ENCODE results near the gene LSM7.

DNA sequence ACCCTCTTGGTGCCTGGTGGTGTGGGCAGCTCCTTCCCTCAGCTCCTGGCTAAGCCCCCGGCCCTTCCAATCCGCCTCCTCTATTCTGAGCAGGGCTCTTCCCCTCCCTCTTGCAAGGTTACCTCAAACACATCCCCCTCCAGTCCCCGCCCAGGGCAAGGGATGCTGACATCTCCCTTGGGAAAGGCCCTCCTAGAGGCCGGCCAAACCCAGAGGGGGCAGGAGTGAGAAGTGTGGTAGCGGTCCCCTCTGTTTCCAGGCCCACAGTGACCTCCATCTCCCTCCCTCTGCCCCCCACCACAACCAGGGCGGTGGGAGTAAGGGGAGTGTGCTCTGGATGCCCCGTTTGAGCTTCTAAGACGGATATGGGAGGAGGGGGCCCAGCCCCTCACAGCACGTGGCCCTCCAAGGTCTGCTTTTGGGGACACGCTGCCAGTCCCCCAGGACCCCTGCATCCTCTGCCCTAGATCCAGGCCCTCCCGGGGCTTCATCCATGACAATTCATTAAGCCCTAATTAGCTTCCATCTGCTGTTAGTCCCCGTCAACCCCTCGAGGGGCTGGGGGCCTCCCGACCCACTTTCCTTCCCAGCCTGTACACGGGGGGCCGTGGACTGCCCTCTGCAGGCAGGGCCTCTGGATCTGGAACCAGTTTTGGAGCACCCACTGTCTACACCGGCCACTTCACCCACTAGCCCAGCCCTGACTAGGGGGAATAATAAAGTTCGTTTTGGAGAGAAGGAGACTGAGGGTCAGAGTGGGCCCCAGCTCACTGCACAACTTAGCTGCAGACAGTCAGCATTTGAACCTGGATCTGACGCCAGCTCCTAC lies 22.7 kb downstream of the LSM7 start:
- TF ChIP-seq, protein P1, sequence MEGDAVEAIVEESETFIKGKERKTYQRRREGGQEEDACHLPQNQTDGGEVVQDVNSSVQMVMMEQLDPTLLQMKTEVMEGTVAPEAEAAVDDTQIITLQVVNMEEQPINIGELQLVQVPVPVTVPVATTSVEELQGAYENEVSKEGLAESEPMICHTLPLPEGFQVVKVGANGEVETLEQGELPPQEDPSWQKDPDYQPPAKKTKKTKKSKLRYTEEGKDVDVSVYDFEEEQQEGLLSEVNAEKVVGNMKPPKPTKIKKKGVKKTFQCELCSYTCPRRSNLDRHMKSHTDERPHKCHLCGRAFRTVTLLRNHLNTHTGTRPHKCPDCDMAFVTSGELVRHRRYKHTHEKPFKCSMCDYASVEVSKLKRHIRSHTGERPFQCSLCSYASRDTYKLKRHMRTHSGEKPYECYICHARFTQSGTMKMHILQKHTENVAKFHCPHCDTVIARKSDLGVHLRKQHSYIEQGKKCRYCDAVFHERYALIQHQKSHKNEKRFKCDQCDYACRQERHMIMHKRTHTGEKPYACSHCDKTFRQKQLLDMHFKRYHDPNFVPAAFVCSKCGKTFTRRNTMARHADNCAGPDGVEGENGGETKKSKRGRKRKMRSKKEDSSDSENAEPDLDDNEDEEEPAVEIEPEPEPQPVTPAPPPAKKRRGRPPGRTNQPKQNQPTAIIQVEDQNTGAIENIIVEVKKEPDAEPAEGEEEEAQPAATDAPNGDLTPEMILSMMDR (IDR thresholded peaks at IDR 0.05) = no peak
- no peak for TF ChIP-seq POLR2A (IDR thresholded peaks at IDR 0.05)
